Measurements from ENCODE around the gene DLX2. TPM values are rescaled to one million over a fixed set of nuclear protein-coding genes. Genes with fewer than 3 reads are reported as not detected.
A peak's percentile ranks its signal among the peaks of the same experiment; 100 is the strongest.

Gene DLX2
- polyA plus RNA-seq, 3 donors: 0.08 TPM; not detected in 2

DNA sequence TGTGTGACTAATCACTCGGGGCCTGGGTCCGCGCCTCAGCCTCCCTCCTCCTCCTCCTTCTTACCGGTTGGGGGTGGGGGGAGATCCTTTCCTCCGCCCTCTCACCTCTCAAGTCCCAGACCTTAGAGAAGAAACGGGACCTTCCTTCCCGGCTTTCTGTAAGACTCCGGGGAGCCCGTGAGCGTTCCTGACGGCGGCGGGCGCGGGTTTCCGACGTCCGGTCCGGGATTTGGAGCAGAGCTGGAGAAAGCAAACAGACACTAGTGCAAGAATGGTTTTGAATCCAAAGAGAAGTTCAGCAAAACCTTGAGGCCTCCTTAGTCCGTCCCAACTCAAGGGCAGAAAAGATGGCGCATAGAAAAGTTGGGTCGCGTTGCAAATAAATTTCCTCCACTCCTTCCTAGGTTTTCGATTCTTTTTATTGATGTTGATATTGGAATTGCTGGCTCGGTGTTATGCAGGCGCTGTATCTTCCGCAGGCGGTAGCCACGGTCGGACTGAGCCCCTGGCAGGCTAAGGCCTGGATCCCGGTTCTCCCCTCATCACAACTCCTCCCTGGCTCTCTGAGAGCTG lies 15.4 kb downstream of the DLX2 start:
- Histone ChIP-seq H3K9ac (ENCODE audit: insufficient read depth, low read length, poor library complexity, severe bottlenecking) (no peak overlapping the region), H4K20me1 (ENCODE audit: insufficient read depth, low read length) (peaks cover 18% of the 10 kb centered on the region), H3K27ac (ENCODE audit: low read depth in 1 of 2, low read length in 2 of 2) (no peak overlapping the region), H3K4me1 (ENCODE audit: control insufficient read depth in 1 of 2, insufficient read depth in 2 of 2, low read length in 2 of 2) (peaks cover 56 to 62% of the 10 kb centered on the region in 2 donors), H3K79me2 (ENCODE audit: insufficient read depth, low read length) (no peaks in the 10 kb centered on the region), H3K4me3 (replicated peaks in 1 of 3; ENCODE audit: low read depth in 2 of 3, low read length in 3 of 3) (peak overlapping the region in 1 of 3 experiments; percentile 81), H3K36me3 (replicated peaks in 1 of 2; ENCODE audit: control insufficient read depth in 1 of 2, insufficient read depth in 2 of 2, low read length in 2 of 2) (no peaks in the 10 kb centered on the region), H3K9me3 (replicated peaks in 1 of 2; ENCODE audit: control insufficient read depth in 1 of 2, insufficient read depth in 1 of 2, low read length in 2 of 2) (peaks cover 13 to 68% of the 10 kb centered on the region in 2 donors), H2AFZ (ENCODE audit: insufficient read depth, low read depth, low read length, poor library complexity, severe bottlenecking) (no peak overlapping the region), H3K27me3 (ENCODE audit: control insufficient read depth in 2 of 2, insufficient read depth in 2 of 2, low read length in 2 of 2) (peaks cover 90 to 100% of the 10 kb centered on the region in 2 donors), H3K4me2 (replicated peaks; ENCODE audit: extremely low read depth, low read length, poor library complexity, severe bottlenecking) (peak overlapping the region; percentile 98)
- H3K4me3 Mint-ChIP-seq: peak overlapping the region; percentile 16 to 91
- H3K9me3 Mint-ChIP-seq: peaks cover 0 to 70% (median 56%) of the 10 kb centered on the region in 7 donors
- H3K36me3 Mint-ChIP-seq: peaks cover 20 to 34% of the 10 kb centered on the region in 2 donors
- H3K27ac Mint-ChIP-seq: no peak overlapping the region
- intact Hi-C loops (cut with micrococcal nuclease): no loop called here
- H3K27me3 Mint-ChIP-seq (ENCODE audit: low read depth in 3 of 3): peaks cover 94 to 98% (median 98%) of the 10 kb centered on the region in 3 donors
- TF ChIP-seq, protein P1, sequence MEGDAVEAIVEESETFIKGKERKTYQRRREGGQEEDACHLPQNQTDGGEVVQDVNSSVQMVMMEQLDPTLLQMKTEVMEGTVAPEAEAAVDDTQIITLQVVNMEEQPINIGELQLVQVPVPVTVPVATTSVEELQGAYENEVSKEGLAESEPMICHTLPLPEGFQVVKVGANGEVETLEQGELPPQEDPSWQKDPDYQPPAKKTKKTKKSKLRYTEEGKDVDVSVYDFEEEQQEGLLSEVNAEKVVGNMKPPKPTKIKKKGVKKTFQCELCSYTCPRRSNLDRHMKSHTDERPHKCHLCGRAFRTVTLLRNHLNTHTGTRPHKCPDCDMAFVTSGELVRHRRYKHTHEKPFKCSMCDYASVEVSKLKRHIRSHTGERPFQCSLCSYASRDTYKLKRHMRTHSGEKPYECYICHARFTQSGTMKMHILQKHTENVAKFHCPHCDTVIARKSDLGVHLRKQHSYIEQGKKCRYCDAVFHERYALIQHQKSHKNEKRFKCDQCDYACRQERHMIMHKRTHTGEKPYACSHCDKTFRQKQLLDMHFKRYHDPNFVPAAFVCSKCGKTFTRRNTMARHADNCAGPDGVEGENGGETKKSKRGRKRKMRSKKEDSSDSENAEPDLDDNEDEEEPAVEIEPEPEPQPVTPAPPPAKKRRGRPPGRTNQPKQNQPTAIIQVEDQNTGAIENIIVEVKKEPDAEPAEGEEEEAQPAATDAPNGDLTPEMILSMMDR (IDR thresholded peaks at IDR 0.05): no peak
- H3K4me1 Mint-ChIP-seq: peaks cover 70% of the 10 kb centered on the region
- no peak for DNase-seq
- WGBS (ENCODE audit: insufficient coverage): 13% methylated on average over 12 of the region's 31 CpGs

DNA sequence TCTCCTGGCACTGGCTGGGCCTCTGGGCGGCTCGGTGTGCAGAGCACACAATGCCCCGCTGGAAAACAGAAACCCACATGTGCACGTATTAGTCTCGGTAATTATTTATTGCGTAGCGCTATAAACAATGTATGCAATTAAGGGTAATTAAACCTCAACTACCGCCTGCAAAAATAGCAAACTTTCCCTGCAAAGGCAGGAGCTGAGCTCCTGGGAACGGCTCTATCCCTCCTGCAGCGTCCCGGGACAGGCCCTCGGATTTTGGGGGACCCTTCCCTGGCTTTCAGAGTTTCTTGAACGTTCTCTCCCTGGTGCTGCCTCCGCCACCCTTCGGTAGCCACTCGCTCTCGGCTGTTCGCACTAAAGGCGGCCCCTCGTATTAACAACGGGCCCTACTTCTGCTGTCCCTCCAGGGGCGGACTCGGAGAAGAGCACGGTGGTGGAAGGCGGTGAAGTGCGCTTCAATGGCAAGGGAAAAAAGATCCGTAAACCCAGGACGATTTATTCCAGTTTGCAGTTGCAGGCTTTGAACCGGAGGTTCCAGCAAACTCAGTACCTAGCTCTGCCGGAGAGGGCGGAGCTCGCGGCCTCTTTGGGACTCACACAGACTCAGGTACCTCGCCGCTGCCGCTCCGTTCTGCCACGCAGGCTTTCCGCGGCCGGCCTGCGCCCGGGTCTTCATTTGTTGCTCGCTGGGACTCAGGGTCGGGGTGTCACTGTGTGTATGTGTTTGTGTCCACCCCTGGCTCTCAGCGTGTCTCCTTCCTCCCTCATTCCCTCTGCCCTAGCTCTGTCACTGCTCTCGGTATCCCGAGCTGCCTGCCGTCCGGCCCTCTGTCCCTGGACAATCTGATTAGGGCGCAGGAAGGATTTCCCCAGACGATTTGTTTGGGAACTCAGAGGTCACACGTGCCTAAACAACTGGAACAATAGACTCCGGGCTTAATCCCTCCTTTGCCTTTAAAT lies 16.2 kb downstream of the DLX2 start:
- H3K9me3 ChIP-seq (replicated peaks in 1 of 2; ENCODE audit: control insufficient read depth in 1 of 2, insufficient read depth in 1 of 2, low read length in 2 of 2): peaks cover 17 to 69% of the 10 kb centered on the region in 2 donors
- intact Hi-C loops (cut with micrococcal nuclease): no loop called here
- peaks cover 19% of the 10 kb centered on the region for H4K20me1 ChIP-seq (ENCODE audit: insufficient read depth, low read length)
- H3K4me1 Mint-ChIP-seq: peaks cover 74% of the 10 kb centered on the region
- H2AFZ ChIP-seq (ENCODE audit: insufficient read depth, low read depth, low read length, poor library complexity, severe bottlenecking): peak overlapping the region; percentile 46
- H3K9ac ChIP-seq (ENCODE audit: insufficient read depth, low read length, poor library complexity, severe bottlenecking): no peak overlapping the region
- H3K9me3 Mint-ChIP-seq: peaks cover 0 to 75% (median 54%) of the 10 kb centered on the region in 7 donors
- 4% methylated on average over 36 of the region's 54 CpGs for WGBS (ENCODE audit: insufficient coverage)
- H3K36me3 Mint-ChIP-seq: peaks cover 20 to 29% of the 10 kb centered on the region in 2 donors
- no peaks in the 10 kb centered on the region for H3K36me3 ChIP-seq (replicated peaks in 1 of 2; ENCODE audit: control insufficient read depth in 1 of 2, insufficient read depth in 2 of 2, low read length in 2 of 2)
- H3K27ac Mint-ChIP-seq: peak overlapping the region in 2 of 7 donors; percentile 35 to 46
- peak overlapping the region in 1 of 3 experiments; percentile 81 for H3K4me3 ChIP-seq (replicated peaks in 1 of 3; ENCODE audit: low read depth in 2 of 3, low read length in 3 of 3)
- peak overlapping the region; percentile 82 to 91 for H3K4me3 Mint-ChIP-seq
- TF ChIP-seq, protein P1 (IDR thresholded peaks at IDR 0.05): peak; percentile 26
- H3K4me2 ChIP-seq (replicated peaks; ENCODE audit: extremely low read depth, low read length, poor library complexity, severe bottlenecking): peak overlapping the region; percentile 98
- H3K79me2 ChIP-seq (ENCODE audit: insufficient read depth, low read length): no peaks in the 10 kb centered on the region
- peak in 1 of 3 donors; percentile 36 for DNase-seq
- H3K27me3 Mint-ChIP-seq (ENCODE audit: low read depth in 3 of 3): peaks cover 94 to 98% (median 98%) of the 10 kb centered on the region in 3 donors
- peaks cover 57 to 64% of the 10 kb centered on the region in 2 donors for H3K4me1 ChIP-seq (ENCODE audit: control insufficient read depth in 1 of 2, insufficient read depth in 2 of 2, low read length in 2 of 2)
- H3K27me3 ChIP-seq (ENCODE audit: control insufficient read depth in 2 of 2, insufficient read depth in 2 of 2, low read length in 2 of 2): peaks cover 90 to 100% of the 10 kb centered on the region in 2 donors
- no peak overlapping the region for H3K27ac ChIP-seq (ENCODE audit: low read depth in 1 of 2, low read length in 2 of 2)
